ENCODE results near the gene SV2A. TPM values are rescaled to one million over a fixed set of nuclear protein-coding genes. Genes with fewer than 3 reads are reported as not detected.
A peak's percentile ranks its signal among the peaks of the same experiment; 100 is the strongest.
"Not testable (repeated sequence)": the region's sequence is repeated elsewhere in the genome, so short reads cannot be mapped to it uniquely, and the experiment has no call there.

Gene SV2A
- total and polyA plus RNA-seq, 2 donors from 2014 or later: 2.0 to 4.5 TPM

- no peak overlapping the region for H3K9ac ChIP-seq (ENCODE audit: low read length in 3 of 3)
- H3K4me1 ChIP-seq (ENCODE audit: control insufficient read depth in 2 of 3, insufficient read depth in 2 of 3, low read depth in 1 of 3, low read length in 3 of 3): peaks cover 0 to 5% (median 5%) of the 10 kb centered on the region in 3 donors
- no peaks in the 10 kb centered on the region for H3K9me3 ChIP-seq (ENCODE audit: control insufficient read depth in 2 of 3, insufficient read depth in 1 of 3, low read length in 3 of 3)
- FAIRE-seq (no peak), DNase-seq (no peak)
- H3K4me3 ChIP-seq (ENCODE audit: low read length in 3 of 3): no peak overlapping the region
- TF ChIP-seq CTCF (IDR thresholded peaks at IDR 0.05; ENCODE audit: borderline replicate concordance, extremely low read depth, insufficient read depth): no peak
- intact Hi-C loops (cut with DNase I): no loop called here
- no peaks in the 10 kb centered on the region for H3K27me3 ChIP-seq (ENCODE audit: control insufficient read depth, insufficient read depth, low read length)
- no peak overlapping the region for H3K27ac ChIP-seq (ENCODE audit: low read depth in 2 of 2, low read length in 2 of 2)
- H3K36me3 ChIP-seq (ENCODE audit: control insufficient read depth in 2 of 3, insufficient read depth in 3 of 3, low read length in 3 of 3): peaks cover 2 to 12% (median 6%) of the 10 kb centered on the region in 3 donors
Observed at GRCh38 chr1:149942885-149943284, 25.2 kb upstream of the SV2A start.

GRCh38 chr1:149942207-149942606 lies 24.6 kb upstream of the SV2A start:
- peak; percentile 27 for TF ChIP-seq CTCF (IDR thresholded peaks at IDR 0.05; ENCODE audit: borderline replicate concordance, extremely low read depth, insufficient read depth)
- Histone ChIP-seq H3K36me3 (ENCODE audit: control insufficient read depth in 2 of 3, insufficient read depth in 3 of 3, low read length in 3 of 3) (peaks cover 2 to 11% (median 6%) of the 10 kb centered on the region in 3 donors), H3K27ac (ENCODE audit: low read depth in 2 of 2, low read length in 2 of 2) (no peak overlapping the region), H3K27me3 (ENCODE audit: control insufficient read depth, insufficient read depth, low read length) (no peaks in the 10 kb centered on the region), H3K4me3 (ENCODE audit: low read length in 3 of 3) (no peak overlapping the region), H3K9ac (ENCODE audit: low read length in 3 of 3) (no peak overlapping the region), H3K4me1 (ENCODE audit: control insufficient read depth in 2 of 3, insufficient read depth in 2 of 3, low read depth in 1 of 3, low read length in 3 of 3) (peaks cover 0 to 11% (median 7%) of the 10 kb centered on the region in 3 donors), H3K9me3 (ENCODE audit: control insufficient read depth in 2 of 3, insufficient read depth in 1 of 3, low read length in 3 of 3) (no peaks in the 10 kb centered on the region)
- FAIRE-seq (no peak), DNase-seq (peak in 3 of 5 donors; percentile 46 to 82 (median 62))
- intact Hi-C loops (cut with DNase I): no loop called here

GRCh38 chr1:149940427-149940826 lies 22.8 kb upstream of the SV2A start:
- peaks cover under 1 to 7% (median 6%) of the 10 kb centered on the region in 3 donors for H3K36me3 ChIP-seq (ENCODE audit: control insufficient read depth in 2 of 3, insufficient read depth in 3 of 3, low read length in 3 of 3)
- FAIRE-seq: no peak
- H3K9ac ChIP-seq (ENCODE audit: low read length in 3 of 3): no peak overlapping the region
- DNase-seq: no peak
- no peak overlapping the region for H3K4me3 ChIP-seq (ENCODE audit: low read length in 3 of 3)
- H3K9me3 ChIP-seq (ENCODE audit: control insufficient read depth in 2 of 3, insufficient read depth in 1 of 3, low read length in 3 of 3): no peaks in the 10 kb centered on the region
- intact Hi-C loops (cut with DNase I): no loop called here
- peak overlapping the region in 1 of 2 donors; percentile 7 for H3K27ac ChIP-seq (ENCODE audit: low read depth in 2 of 2, low read length in 2 of 2)
- peaks cover 0 to 19% (median 11%) of the 10 kb centered on the region in 3 donors for H3K4me1 ChIP-seq (ENCODE audit: control insufficient read depth in 2 of 3, insufficient read depth in 2 of 3, low read depth in 1 of 3, low read length in 3 of 3)
- TF ChIP-seq CTCF (IDR thresholded peaks at IDR 0.05; ENCODE audit: borderline replicate concordance, extremely low read depth, insufficient read depth): no peak
- no peaks in the 10 kb centered on the region for H3K27me3 ChIP-seq (ENCODE audit: control insufficient read depth, insufficient read depth, low read length)

- H3K4me3 ChIP-seq (ENCODE audit: low read length in 3 of 3): peak overlapping the region in 1 of 3 donors; percentile 11
- DNase-seq; FAIRE-seq; H3K36me3 ChIP-seq (ENCODE audit: control insufficient read depth in 2 of 3, insufficient read depth in 3 of 3, low read length in 3 of 3); H3K27me3 ChIP-seq (ENCODE audit: control insufficient read depth, insufficient read depth, low read length); H3K9me3 ChIP-seq (ENCODE audit: control insufficient read depth in 2 of 3, insufficient read depth in 1 of 3, low read length in 3 of 3); intact Hi-C loops (cut with DNase I); H3K9ac ChIP-seq (ENCODE audit: low read length in 3 of 3): not testable (repeated sequence)
- H3K4me1 ChIP-seq (ENCODE audit: control insufficient read depth in 2 of 3, insufficient read depth in 2 of 3, low read depth in 1 of 3, low read length in 3 of 3): peaks cover 0 to 19% (median 11%) of the 10 kb centered on the region in 3 donors
- peak overlapping the region; percentile 10 to 68 for H3K27ac ChIP-seq (ENCODE audit: low read depth in 2 of 2, low read length in 2 of 2)
Observed at GRCh38 chr1:149938668-149939003, 21.0 kb upstream of the SV2A start.
